ENCODE data around the gene NDUFS6. TPM values are rescaled to one million over a fixed set of nuclear protein-coding genes. Genes with fewer than 3 reads are reported as not detected.

Gene NDUFS6
- total RNA-seq, 6 experiments from 2014 or later: 33.7 to 55.7 (median 46.2) TPM

DNA sequence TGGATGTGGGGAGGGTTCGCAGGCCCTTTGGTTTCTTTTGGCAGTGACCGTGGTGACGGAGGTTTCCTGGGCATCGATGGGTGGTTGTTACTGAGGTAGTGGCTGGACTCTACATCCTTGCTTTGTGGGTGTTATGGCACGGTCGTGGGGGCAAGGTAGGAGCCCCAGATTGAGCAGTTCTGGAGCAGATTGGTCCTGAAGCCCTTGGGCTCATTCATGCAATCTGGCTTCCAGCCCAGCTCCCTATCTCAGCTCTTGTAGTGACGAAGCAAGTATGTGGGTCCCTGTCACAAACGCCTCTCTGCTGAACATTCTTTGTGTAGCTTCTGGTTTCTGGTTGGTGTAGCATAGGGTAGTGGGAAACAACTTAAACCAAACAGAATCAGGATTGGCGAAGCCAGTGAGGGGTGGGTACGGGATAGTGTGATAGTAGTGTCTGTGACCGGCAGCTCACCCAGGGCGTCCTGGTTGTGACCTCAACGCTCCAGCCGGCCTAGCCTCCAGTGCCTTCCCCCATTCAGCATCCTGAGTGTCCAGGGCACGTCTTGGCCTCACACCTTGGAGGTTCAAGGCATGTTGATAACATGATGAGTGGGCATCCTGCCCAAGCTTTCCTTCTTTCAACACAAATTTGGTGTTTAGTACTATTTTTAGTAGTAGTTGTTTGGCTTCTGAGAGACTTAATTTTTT is 2.9 kb downstream of the NDUFS6 start:
- TF ChIP-seq, protein P1, sequence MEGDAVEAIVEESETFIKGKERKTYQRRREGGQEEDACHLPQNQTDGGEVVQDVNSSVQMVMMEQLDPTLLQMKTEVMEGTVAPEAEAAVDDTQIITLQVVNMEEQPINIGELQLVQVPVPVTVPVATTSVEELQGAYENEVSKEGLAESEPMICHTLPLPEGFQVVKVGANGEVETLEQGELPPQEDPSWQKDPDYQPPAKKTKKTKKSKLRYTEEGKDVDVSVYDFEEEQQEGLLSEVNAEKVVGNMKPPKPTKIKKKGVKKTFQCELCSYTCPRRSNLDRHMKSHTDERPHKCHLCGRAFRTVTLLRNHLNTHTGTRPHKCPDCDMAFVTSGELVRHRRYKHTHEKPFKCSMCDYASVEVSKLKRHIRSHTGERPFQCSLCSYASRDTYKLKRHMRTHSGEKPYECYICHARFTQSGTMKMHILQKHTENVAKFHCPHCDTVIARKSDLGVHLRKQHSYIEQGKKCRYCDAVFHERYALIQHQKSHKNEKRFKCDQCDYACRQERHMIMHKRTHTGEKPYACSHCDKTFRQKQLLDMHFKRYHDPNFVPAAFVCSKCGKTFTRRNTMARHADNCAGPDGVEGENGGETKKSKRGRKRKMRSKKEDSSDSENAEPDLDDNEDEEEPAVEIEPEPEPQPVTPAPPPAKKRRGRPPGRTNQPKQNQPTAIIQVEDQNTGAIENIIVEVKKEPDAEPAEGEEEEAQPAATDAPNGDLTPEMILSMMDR (IDR thresholded peaks at IDR 0.05): no peak
- Mint-ChIP-seq H3K9me3 (peaks cover 9% of the 10 kb centered on the region; the same call in 1 of the 2 replicates), H3K27ac (no peak overlapping the region), H3K4me1 (ENCODE audit: low read depth) (peaks cover 46% of the 10 kb centered on the region), H3K27me3 (ENCODE audit: insufficient read depth) (peaks cover 1% of the 10 kb centered on the region; the same call in 1 of the 2 replicates), H3K36me3 (ENCODE audit: low read depth) (peaks cover 51% of the 10 kb centered on the region), H3K4me3 (no peak overlapping the region; the same call in 1 of the 2 replicates)
- DNase-seq: no peak

DNA sequence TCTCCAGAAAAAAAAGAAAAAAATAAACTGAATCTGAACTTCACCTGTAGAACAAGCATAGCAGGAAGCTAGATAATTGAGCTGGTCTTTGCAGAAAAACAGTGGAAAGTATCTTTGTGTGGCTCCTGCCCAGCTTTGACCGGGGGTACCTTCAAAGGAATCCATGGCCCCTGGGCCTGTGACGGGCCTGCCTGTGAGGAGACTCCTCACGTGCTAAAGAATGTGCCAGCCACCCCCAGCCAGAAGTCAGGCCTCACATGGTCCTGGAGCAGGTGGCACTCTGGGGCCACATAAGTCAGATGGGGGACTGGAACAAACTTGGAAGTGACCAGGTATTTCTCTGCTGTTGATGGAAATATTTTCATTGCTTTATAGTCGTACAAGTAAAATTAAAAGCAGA is 4.1 kb downstream of the NDUFS6 start:
- Mint-ChIP-seq H3K27me3 (ENCODE audit: insufficient read depth) (peaks cover 1% of the 10 kb centered on the region; the same call in 1 of the 2 replicates), H3K9me3 (peaks cover 5% of the 10 kb centered on the region; the same call in 1 of the 2 replicates), H3K27ac (no peak overlapping the region), H3K36me3 (ENCODE audit: low read depth) (peaks cover 49% of the 10 kb centered on the region), H3K4me3 (no peak overlapping the region), H3K4me1 (ENCODE audit: low read depth) (peaks cover 38% of the 10 kb centered on the region)
- no peak for DNase-seq
- TF ChIP-seq, protein P1 (IDR thresholded peaks at IDR 0.05): no peak

DNA sequence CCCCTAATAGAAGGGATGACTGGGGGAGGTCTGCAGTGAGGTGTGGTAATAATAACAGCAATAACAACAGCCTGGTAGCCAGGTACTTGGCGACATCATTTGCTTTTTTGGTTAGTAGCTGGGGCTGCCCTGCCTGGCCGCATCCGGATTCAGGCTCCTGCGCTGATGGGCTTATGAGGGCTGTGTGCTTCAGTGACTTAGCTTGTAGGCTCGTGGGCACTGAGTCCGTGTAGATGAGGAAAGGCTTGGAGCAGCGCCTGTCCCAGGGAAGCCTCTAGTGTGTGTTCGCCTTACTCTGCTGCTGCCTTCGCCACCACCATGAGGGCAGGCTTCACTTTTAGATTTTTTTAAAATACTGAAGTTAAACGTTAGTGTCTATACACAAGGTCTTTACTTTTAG is 4.5 kb downstream of the NDUFS6 start:
- TF ChIP-seq, protein P1 (IDR thresholded peaks at IDR 0.05): no peak
- Mint-ChIP-seq H3K27me3 (ENCODE audit: insufficient read depth) (peaks cover 1% of the 10 kb centered on the region; the same call in 1 of the 2 replicates), H3K4me3 (no peak overlapping the region), H3K36me3 (ENCODE audit: low read depth) (peaks cover 52% of the 10 kb centered on the region), H3K4me1 (ENCODE audit: low read depth) (peaks cover 34% of the 10 kb centered on the region), H3K9me3 (peaks cover 2% of the 10 kb centered on the region; the same call in 1 of the 2 replicates), H3K27ac (no peak overlapping the region)
- DNase-seq: no peak

DNA sequence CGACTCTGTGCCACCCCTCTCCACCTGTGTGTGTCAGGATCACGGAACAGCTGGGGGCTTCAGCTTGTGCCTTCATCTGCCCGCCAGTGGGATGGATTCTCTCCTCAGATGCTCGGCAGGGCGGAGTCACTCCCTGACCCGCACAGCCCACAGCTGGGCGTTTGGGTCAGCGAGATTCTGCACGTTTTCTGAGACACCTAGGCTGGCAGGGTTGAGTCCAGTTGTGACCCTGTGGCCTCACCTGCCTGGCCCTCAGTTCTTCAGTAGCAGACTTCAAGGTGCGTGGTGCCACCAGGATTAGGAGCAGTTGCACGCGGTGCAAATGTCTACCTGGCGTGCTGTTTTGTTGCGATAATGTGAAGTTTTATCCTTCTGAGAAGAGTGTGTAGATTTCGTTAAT is 5.0 kb downstream of the NDUFS6 start:
- DNase-seq: no peak
- H3K27ac Mint-ChIP-seq: no peak overlapping the region
- no peak overlapping the region for H3K4me3 Mint-ChIP-seq
- H3K36me3 Mint-ChIP-seq (ENCODE audit: low read depth): peaks cover 56% of the 10 kb centered on the region
- TF ChIP-seq, protein P1 (IDR thresholded peaks at IDR 0.05): no peak
- H3K27me3 Mint-ChIP-seq (ENCODE audit: insufficient read depth): peaks cover 1% of the 10 kb centered on the region; the same call in 1 of the 2 replicates
- peaks cover 32% of the 10 kb centered on the region for H3K4me1 Mint-ChIP-seq (ENCODE audit: low read depth)
- no peaks in the 10 kb centered on the region for H3K9me3 Mint-ChIP-seq

DNA sequence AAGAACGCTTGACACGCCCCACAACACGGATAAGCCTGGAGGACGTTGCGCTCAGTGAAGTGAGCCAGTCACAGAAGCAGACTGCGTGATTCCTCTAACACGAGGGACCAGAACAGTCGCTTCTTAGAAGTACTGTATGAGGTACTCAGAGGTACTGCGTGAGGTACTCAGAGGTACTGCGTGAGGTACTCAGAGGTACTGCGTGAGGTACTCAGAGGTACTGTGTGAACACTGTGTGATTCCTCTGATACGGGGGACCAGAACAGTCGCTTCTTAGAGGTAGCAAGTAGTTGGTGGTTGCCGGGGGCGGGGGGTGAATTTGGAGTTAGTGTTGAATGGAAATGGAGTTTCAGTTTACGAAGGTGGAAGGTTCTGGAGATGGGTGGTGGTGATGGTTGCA is 5.8 kb downstream of the NDUFS6 start:
- no peak overlapping the region for H3K4me3 Mint-ChIP-seq
- H3K4me1 Mint-ChIP-seq (ENCODE audit: low read depth): peaks cover 30% of the 10 kb centered on the region
- TF ChIP-seq, protein P1 (IDR thresholded peaks at IDR 0.05): no peak
- no peak overlapping the region for H3K27ac Mint-ChIP-seq
- peaks cover 61% of the 10 kb centered on the region for H3K36me3 Mint-ChIP-seq (ENCODE audit: low read depth)
- no peak for DNase-seq
- no peaks in the 10 kb centered on the region for H3K9me3 Mint-ChIP-seq
- H3K27me3 Mint-ChIP-seq (ENCODE audit: insufficient read depth): peaks cover 1% of the 10 kb centered on the region; the same call in 1 of the 2 replicates

Measured in HFFc6 (cell line).